SK-N-SH (cell line): ENCODE data around the gene CTSO. TPM values are rescaled to one million over a fixed set of nuclear protein-coding genes. Genes with fewer than 3 reads are reported as not detected.

Source experiments
- CTCF ChIA-PET: fragments of 300-600, 350-600 bp; formaldehyde crosslinking; extraction: SDS; loops from one replicate; lab custom pipeline; 2021; lab: Yijun Ruan, JAX
- POLR2A ChIA-PET: fragments of 350-600 bp; sonication (Branson Sonifier 250); formaldehyde crosslinking; extraction: SDS; loops from one replicate; lab custom pipeline; 2020; ENCODE audit warnings: antibody characterized with exemption, inconsistent platforms; lab: Yijun Ruan, JAX
- DNase-seq: peaks from one replicate; pipeline ENCODE4 v3.0.0; 2012
- H2AFZ ChIP-seq: fragments of 200-600 bp; sonication (generic); 2 replicates; pipeline ENCODE4 v1.8.1; 2016; ENCODE audit warnings: antibody characterized with exemption, mild to moderate bottlenecking, low read depth
- H3F3A ChIP-seq: fragments of 200-600 bp; sonication (generic); replicated peaks from 2 replicates; pipeline ENCODE3; 2016; ENCODE audit warnings: antibody characterized with exemption, mild to moderate bottlenecking; ENCODE audit not compliant: insufficient read depth
- H3K27ac ChIP-seq, 2 experiments: fragments of 200-500 bp in 1 of 2; fragments of 200-600 bp in 1 of 2; sonication (Bioruptor generic) in 1 of 2; sonication (generic), shearing (Covaris generic) in 1 of 2; 2 replicates each; pipeline versions ENCODE4 v1.5.1 to v1.6.1; 2014 to 2016; ENCODE audit warnings: low read depth in 2 of 2, inconsistent platforms in 1 of 2, low read length in 1 of 2, mild to moderate bottlenecking in 1 of 2, mixed read lengths in 1 of 2
- H3K27me3 ChIP-seq: fragments of 200-600 bp; sonication (generic), shearing (Covaris generic); 2 replicates; pipeline ENCODE4 v1.6.1; 2016; ENCODE audit warnings: mixed run types; ENCODE audit not compliant: insufficient read depth
- H3K36me3 ChIP-seq, 2 experiments: fragments of 200-500 bp in 1 of 2; fragments of 200-600 bp in 1 of 2; sonication (Bioruptor generic) in 1 of 2; sonication (generic) in 1 of 2; replicated peaks in 1 of 2; 2 replicates each; pipeline versions ENCODE3 to v1.5.1; 2014 to 2016; ENCODE audit warnings: low read length in 1 of 2, mild to moderate bottlenecking in 1 of 2; ENCODE audit not compliant: insufficient read depth in 2 of 2, control insufficient read depth in 1 of 2
- H3K4me1 ChIP-seq, 2 experiments: fragments of 200-500 bp in 1 of 2; fragments of 200-600 bp in 1 of 2; sonication (Bioruptor generic) in 1 of 2; sonication (generic), shearing (Covaris generic) in 1 of 2; 2 replicates each; pipeline versions ENCODE4 v1.5.1 to v1.6.1; 2014 to 2016; ENCODE audit warnings: low read depth in 1 of 2, low read length in 1 of 2, mixed run types in 1 of 2; ENCODE audit not compliant: insufficient read depth in 2 of 2, control insufficient read depth in 1 of 2
- H3K4me2 ChIP-seq: fragments of 200-600 bp; sonication (generic), shearing (Covaris generic); 2 replicates; pipeline ENCODE4 v1.6.1; 2017; ENCODE audit warnings: mixed run types
- H3K4me3 ChIP-seq, 2 experiments: fragments of 200-500 bp in 1 of 2; fragments of 200-600 bp in 1 of 2; sonication (Bioruptor generic) in 1 of 2; sonication (generic), shearing (Covaris generic) in 1 of 2; 2 replicates each; pipeline versions ENCODE4 v1.5.1 to v1.8.1; 2014 to 2016; ENCODE audit warnings: low read depth in 2 of 2, inconsistent platforms in 1 of 2, low read length in 1 of 2, mild to moderate bottlenecking in 1 of 2, mixed read lengths in 1 of 2, moderate library complexity in 1 of 2
- H3K79me2 ChIP-seq: fragments of 200-600 bp; sonication (generic); 2 replicates; pipeline ENCODE4 v1.8.1; 2017; ENCODE audit warnings: mild to moderate bottlenecking; ENCODE audit not compliant: insufficient read depth
- H3K9ac ChIP-seq: fragments of 200-600 bp; sonication (generic); 2 replicates; pipeline ENCODE4 v1.6.1; 2017; ENCODE audit warnings: mixed run types
- H3K9me2 ChIP-seq: fragments of 200-600 bp; sonication (generic); 2 replicates; pipeline ENCODE4 v1.6.1; 2017; ENCODE audit warnings: mixed run types
- H3K9me3 ChIP-seq: fragments of 200-600 bp; sonication (generic); 2 replicates; pipeline ENCODE4 v1.6.1; 2017; ENCODE audit warnings: mixed run types, mild to moderate bottlenecking, moderate library complexity
- H4K20me1 ChIP-seq: fragments of 200-600 bp; sonication (generic); 2 replicates; pipeline ENCODE4 v1.6.1; 2017; ENCODE audit warnings: mild to moderate bottlenecking, mixed run types; ENCODE audit not compliant: insufficient read depth
- CHD2 ChIP-seq: fragments of 150-350 bp; IDR thresholded peaks from 2 replicates; pipeline ENCODE4 v1.6.1; 2018; ENCODE audit warnings: low read length; ENCODE audit not compliant: partially characterized antibody
- JUND ChIP-seq: IDR thresholded peaks from 2 replicates; pipeline ENCODE4 v1.4.0; 2012
- MXI1 ChIP-seq: IDR thresholded peaks from 2 replicates; pipeline ENCODE4 v1.6.1; 2012; ENCODE audit warnings: mild to moderate bottlenecking, low read depth, low read length, improper control_type of control experiment
- NRF1 ChIP-seq: IDR thresholded peaks from 2 replicates; pipeline ENCODE4 v1.6.1; 2012; ENCODE audit warnings: low read depth, mild to moderate bottlenecking, low read length
- RAD21 ChIP-seq: IDR thresholded peaks from 2 replicates; pipeline ENCODE4 v1.6.1; 2012; ENCODE audit warnings: mild to moderate bottlenecking, low read length
- SIN3A ChIP-seq: IDR thresholded peaks from 2 replicates; pipeline ENCODE4 v1.6.1; 2012; ENCODE audit warnings: low read depth, mild to moderate bottlenecking, low read length, moderate library complexity, borderline replicate concordance
- TCF12 ChIP-seq: IDR thresholded peaks from 2 replicates; pipeline ENCODE4 v1.4.0; 2012
- TEAD4 ChIP-seq: IDR thresholded peaks from 2 replicates; pipeline ENCODE4 v1.4.0; 2012; ENCODE audit warnings: mild to moderate bottlenecking, borderline replicate concordance; ENCODE audit not compliant: insufficient read depth
- WGBS: methylation state at CpG from one replicate; pipeline ENCODE4 v1.1.6; 2017; ENCODE audit warnings: low lambda C conversion rate; 5-methylcytosine and 5-hydroxymethylcytosine counted together
- polyA plus RNA-seq, 3 experiments: library from polyadenylated mRNA; depleted of rRNA; stranded (reverse); fragments of >200 nt; gene quantifications; 2 replicates each; pipeline ENCODE4 v1.2.3, GENCODE V29; 2012
- TF ChIP-seq, protein P1 (sequence below): IDR thresholded peaks from 2 replicates; pipeline ENCODE4 v1.4.0; 2012; ENCODE audit warnings: low read depth
- TF ChIP-seq, protein P2 (sequence below): IDR thresholded peaks from 2 replicates; pipeline ENCODE4; 2012
- TF ChIP-seq, protein P3 (sequence below): fragments of 200-600 bp; sonication (generic); IDR thresholded peaks from 2 replicates; pipeline ENCODE4 v1.6.1; 2017; ENCODE audit warnings: antibody characterized with exemption, mild to moderate bottlenecking, moderate library complexity
- TF ChIP-seq, protein P4 (sequence below): IDR thresholded peaks from 2 replicates; pipeline ENCODE4 v1.6.1; 2012; ENCODE audit warnings: mild to moderate bottlenecking, low read depth, low read length, moderate library complexity
- TF ChIP-seq, protein P5 (sequence below): fragments of 150-350 bp; IDR thresholded peaks from 2 replicates; pipeline ENCODE4 v1.6.1; 2017; ENCODE audit warnings: antibody characterized with exemption, low read length, low read depth, borderline replicate concordance
- TF ChIP-seq, protein P6 (sequence below): IDR thresholded peaks from 2 replicates; pipeline ENCODE4 v1.4.0; 2012; ENCODE audit warnings: low read depth, borderline replicate concordance

CTSO gene
- polyA plus RNA-seq, 1 of the 3 experiments (the other 2 are of a cell fraction): 3.3 TPM

DNA sequence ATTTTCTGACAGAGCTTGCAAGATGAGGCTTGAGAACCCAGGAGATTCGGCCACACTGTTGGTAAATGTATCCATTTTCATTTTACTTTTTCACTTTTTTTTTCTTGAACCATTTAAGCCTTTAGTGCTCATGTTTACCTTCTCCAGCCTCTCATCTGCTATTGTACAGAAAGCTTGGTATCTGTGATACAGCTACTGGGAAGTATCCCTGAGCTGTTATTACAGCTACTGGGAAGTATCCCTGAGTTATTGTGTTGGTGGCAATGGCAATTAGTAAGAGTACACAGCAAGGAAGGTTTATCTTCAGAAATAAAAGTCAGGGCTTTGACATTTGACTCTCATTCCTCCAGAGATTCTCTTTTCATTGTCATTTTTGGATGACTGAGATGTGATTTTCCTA lies 11.8 kb downstream of the CTSO start:
- no peak overlapping the region for H3K4me3 ChIP-seq
- H3K79me2 ChIP-seq: no peaks in the 10 kb centered on the region
- H3K4me1 ChIP-seq: no peaks in the 10 kb centered on the region; a peak in 1 of 4 replicates
- no peak overlapping the region for H3K4me2 ChIP-seq
- H3K36me3 ChIP-seq: no peaks in the 10 kb centered on the region
- ChIA-PET POLR2A (no interaction called here), CTCF (no interaction called here)
- no peaks in the 10 kb centered on the region for H3K27me3 ChIP-seq
- H4K20me1 ChIP-seq: no peaks in the 10 kb centered on the region
- H3K9me2 ChIP-seq: no peaks in the 10 kb centered on the region
- TF ChIP-seq JUND: no peak
- H3K27ac ChIP-seq: no peak overlapping the region
- no peak overlapping the region for H2AFZ ChIP-seq
- WGBS: 44% methylated on average over 1 of the region's 1 CpG
- no peak overlapping the region for H3K9ac ChIP-seq
- no peak for DNase-seq
- no peaks in the 10 kb centered on the region for H3F3A ChIP-seq
- no peaks in the 10 kb centered on the region for H3K9me3 ChIP-seq

DNA sequence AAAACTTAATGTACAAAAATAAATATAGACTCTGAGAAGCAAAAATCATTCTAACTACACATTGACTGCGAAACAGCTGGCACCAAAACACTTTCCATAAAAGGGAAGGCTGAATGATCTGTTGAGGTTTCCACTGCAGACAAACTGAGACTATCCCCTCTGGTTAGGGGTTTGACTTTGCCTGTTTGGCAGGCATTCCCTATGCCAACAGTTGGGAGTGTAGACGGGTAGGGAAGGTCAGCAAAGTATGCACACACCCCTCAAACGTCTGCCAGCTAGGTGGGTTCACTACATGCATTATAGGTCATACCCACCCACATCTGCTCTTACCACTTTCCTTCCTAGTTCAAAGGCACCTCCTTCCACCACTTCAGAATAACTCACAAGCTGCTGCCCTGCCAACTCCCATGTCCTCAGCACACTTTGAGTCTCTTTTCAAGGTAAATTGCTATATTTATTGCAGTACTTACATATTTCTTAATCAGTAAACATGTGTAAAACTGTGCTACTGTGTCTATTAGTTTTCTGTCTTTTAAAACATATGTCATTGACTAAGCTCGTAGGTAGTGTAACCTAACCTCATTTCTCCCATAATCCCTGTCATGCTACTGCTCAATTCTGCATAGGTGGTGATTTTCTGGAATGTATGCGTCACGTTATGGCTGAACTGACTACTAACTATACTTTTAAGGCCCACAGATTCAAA lies 12.4 kb downstream of the CTSO start:
- no peak for DNase-seq
- no peaks in the 10 kb centered on the region for H3K9me2 ChIP-seq
- H3K27ac ChIP-seq: no peak overlapping the region
- POLR2A ChIA-PET: no interaction called here
- H3K27me3 ChIP-seq: no peaks in the 10 kb centered on the region
- H3K4me2 ChIP-seq: no peak overlapping the region
- CTCF ChIA-PET: no interaction called here
- no peaks in the 10 kb centered on the region for H3K79me2 ChIP-seq
- no peaks in the 10 kb centered on the region for H3K36me3 ChIP-seq
- H2AFZ ChIP-seq: no peak overlapping the region
- no peak overlapping the region for H3K9ac ChIP-seq
- no peaks in the 10 kb centered on the region for H3K9me3 ChIP-seq
- H4K20me1 ChIP-seq: no peaks in the 10 kb centered on the region
- H3F3A ChIP-seq: no peaks in the 10 kb centered on the region
- WGBS: 56% methylated on average over 6 of the region's 6 CpGs
- no peaks in the 10 kb centered on the region; a peak in 1 of 4 replicates for H3K4me1 ChIP-seq
- H3K4me3 ChIP-seq: no peak overlapping the region
- no peak for TF ChIP-seq TEAD4
- TF ChIP-seq, protein P1, sequence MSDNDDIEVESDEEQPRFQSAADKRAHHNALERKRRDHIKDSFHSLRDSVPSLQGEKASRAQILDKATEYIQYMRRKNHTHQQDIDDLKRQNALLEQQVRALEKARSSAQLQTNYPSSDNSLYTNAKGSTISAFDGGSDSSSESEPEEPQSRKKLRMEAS: no peak
- TF ChIP-seq, protein P2, sequence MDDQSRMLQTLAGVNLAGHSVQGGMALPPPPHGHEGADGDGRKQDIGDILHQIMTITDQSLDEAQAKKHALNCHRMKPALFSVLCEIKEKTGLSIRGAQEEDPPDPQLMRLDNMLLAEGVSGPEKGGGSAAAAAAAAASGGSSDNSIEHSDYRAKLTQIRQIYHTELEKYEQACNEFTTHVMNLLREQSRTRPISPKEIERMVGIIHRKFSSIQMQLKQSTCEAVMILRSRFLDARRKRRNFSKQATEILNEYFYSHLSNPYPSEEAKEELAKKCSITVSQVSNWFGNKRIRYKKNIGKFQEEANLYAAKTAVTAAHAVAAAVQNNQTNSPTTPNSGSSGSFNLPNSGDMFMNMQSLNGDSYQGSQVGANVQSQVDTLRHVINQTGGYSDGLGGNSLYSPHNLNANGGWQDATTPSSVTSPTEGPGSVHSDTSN: no peak
- TF ChIP-seq, protein P3, sequence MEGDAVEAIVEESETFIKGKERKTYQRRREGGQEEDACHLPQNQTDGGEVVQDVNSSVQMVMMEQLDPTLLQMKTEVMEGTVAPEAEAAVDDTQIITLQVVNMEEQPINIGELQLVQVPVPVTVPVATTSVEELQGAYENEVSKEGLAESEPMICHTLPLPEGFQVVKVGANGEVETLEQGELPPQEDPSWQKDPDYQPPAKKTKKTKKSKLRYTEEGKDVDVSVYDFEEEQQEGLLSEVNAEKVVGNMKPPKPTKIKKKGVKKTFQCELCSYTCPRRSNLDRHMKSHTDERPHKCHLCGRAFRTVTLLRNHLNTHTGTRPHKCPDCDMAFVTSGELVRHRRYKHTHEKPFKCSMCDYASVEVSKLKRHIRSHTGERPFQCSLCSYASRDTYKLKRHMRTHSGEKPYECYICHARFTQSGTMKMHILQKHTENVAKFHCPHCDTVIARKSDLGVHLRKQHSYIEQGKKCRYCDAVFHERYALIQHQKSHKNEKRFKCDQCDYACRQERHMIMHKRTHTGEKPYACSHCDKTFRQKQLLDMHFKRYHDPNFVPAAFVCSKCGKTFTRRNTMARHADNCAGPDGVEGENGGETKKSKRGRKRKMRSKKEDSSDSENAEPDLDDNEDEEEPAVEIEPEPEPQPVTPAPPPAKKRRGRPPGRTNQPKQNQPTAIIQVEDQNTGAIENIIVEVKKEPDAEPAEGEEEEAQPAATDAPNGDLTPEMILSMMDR: no peak
- TF ChIP-seq, protein P4, sequence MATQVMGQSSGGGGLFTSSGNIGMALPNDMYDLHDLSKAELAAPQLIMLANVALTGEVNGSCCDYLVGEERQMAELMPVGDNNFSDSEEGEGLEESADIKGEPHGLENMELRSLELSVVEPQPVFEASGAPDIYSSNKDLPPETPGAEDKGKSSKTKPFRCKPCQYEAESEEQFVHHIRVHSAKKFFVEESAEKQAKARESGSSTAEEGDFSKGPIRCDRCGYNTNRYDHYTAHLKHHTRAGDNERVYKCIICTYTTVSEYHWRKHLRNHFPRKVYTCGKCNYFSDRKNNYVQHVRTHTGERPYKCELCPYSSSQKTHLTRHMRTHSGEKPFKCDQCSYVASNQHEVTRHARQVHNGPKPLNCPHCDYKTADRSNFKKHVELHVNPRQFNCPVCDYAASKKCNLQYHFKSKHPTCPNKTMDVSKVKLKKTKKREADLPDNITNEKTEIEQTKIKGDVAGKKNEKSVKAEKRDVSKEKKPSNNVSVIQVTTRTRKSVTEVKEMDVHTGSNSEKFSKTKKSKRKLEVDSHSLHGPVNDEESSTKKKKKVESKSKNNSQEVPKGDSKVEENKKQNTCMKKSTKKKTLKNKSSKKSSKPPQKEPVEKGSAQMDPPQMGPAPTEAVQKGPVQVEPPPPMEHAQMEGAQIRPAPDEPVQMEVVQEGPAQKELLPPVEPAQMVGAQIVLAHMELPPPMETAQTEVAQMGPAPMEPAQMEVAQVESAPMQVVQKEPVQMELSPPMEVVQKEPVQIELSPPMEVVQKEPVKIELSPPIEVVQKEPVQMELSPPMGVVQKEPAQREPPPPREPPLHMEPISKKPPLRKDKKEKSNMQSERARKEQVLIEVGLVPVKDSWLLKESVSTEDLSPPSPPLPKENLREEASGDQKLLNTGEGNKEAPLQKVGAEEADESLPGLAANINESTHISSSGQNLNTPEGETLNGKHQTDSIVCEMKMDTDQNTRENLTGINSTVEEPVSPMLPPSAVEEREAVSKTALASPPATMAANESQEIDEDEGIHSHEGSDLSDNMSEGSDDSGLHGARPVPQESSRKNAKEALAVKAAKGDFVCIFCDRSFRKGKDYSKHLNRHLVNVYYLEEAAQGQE: no peak
- no peak for TF ChIP-seq RAD21
- no peak for TF ChIP-seq MXI1
- no peak for TF ChIP-seq NRF1
- TF ChIP-seq CHD2: no peak
- no peak for TF ChIP-seq SIN3A
- TF ChIP-seq, protein P5, sequence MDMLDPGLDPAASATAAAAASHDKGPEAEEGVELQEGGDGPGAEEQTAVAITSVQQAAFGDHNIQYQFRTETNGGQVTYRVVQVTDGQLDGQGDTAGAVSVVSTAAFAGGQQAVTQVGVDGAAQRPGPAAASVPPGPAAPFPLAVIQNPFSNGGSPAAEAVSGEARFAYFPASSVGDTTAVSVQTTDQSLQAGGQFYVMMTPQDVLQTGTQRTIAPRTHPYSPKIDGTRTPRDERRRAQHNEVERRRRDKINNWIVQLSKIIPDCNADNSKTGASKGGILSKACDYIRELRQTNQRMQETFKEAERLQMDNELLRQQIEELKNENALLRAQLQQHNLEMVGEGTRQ: no peak
- no peak for TF ChIP-seq TCF12
- TF ChIP-seq, protein P6, sequence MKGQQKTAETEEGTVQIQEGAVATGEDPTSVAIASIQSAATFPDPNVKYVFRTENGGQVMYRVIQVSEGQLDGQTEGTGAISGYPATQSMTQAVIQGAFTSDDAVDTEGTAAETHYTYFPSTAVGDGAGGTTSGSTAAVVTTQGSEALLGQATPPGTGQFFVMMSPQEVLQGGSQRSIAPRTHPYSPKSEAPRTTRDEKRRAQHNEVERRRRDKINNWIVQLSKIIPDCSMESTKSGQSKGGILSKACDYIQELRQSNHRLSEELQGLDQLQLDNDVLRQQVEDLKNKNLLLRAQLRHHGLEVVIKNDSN: no peak
- TF ChIP-seq, all 33 proteins: peak for 0
